ENCODE measurements around the gene ARHGAP6.

ARHGAP6 gene

DNA sequence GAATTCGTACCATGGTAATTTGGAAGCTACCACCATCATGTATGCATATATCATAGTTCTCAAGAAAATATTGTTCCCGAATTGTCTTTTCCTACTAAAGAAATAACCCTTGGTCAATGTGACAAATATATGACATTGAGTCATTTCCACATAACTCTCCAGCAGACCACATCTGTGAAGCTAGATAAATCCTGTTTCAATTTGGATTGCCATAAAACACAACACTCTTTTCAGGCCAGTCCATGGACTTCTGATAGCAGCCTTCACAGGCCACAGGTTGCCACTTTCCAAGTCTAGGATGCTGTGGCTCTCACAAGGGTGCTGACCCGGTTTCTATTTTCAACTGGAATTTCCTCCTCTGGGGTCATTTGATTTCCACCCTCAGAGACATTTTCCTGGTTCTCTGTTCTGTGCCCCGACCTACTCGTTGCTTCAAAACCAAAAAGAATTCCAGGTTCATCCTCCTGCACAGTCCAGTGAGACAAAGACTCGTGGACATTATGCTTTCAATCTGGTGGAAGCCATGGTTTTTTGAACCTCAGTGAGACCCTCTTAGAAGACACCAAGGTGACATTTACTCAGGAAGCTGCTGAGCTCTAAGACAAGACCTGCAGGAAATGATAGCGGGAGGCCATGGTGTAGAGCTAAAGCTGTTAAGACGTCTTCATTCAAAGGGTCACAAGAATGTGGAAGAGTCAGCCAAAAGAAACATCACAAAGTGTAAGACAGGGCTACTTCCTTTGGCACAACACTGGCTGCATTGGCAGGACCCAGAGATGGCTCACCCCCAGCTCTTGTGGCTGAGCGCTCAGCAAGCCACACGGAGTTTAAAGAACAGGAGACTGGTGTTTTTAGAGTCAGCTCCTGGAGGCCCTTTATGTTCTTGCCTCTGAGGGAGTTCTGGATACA lies 252.8 kb downstream of the ARHGAP6 start:
- no peaks in the 10 kb centered on the region for H3K27me3 ChIP-seq (ENCODE audit: insufficient read depth, poor library complexity, severe bottlenecking)
- no peaks in the 10 kb centered on the region for H3K9me3 ChIP-seq (ENCODE audit: severe bottlenecking)
- no peaks in the 10 kb centered on the region for H3K36me3 ChIP-seq (ENCODE audit: low read depth)
- DNase-seq (ENCODE audit: low spot score) = no peak
- no peak overlapping the region for H3K27ac ChIP-seq (ENCODE audit: poor library complexity, severe bottlenecking)
- no peak for ATAC-seq (ENCODE audit: low read depth)
- TF ChIP-seq, protein P1, sequence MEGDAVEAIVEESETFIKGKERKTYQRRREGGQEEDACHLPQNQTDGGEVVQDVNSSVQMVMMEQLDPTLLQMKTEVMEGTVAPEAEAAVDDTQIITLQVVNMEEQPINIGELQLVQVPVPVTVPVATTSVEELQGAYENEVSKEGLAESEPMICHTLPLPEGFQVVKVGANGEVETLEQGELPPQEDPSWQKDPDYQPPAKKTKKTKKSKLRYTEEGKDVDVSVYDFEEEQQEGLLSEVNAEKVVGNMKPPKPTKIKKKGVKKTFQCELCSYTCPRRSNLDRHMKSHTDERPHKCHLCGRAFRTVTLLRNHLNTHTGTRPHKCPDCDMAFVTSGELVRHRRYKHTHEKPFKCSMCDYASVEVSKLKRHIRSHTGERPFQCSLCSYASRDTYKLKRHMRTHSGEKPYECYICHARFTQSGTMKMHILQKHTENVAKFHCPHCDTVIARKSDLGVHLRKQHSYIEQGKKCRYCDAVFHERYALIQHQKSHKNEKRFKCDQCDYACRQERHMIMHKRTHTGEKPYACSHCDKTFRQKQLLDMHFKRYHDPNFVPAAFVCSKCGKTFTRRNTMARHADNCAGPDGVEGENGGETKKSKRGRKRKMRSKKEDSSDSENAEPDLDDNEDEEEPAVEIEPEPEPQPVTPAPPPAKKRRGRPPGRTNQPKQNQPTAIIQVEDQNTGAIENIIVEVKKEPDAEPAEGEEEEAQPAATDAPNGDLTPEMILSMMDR (IDR thresholded peaks at IDR 0.05; ENCODE audit: poor library complexity, severe bottlenecking) = no peak
- H3K4me3 ChIP-seq (ENCODE audit: severe bottlenecking) = no peak overlapping the region
- H3K4me1 ChIP-seq (ENCODE audit: insufficient read depth, poor library complexity, severe bottlenecking) = no peaks in the 10 kb centered on the region

- no peaks in the 10 kb centered on the region for H3K27me3 ChIP-seq (ENCODE audit: insufficient read depth, poor library complexity, severe bottlenecking)
Observed at GRCh38 chrX:11409957-11410356, 255.8 kb downstream of the ARHGAP6 start.

GRCh38 chrX:11408783-11409182 lies 256.9 kb downstream of the ARHGAP6 start:
- no peaks in the 10 kb centered on the region for H3K27me3 ChIP-seq (ENCODE audit: insufficient read depth, poor library complexity, severe bottlenecking)
- ATAC-seq (ENCODE audit: low read depth) (no peak), DNase-seq (ENCODE audit: low spot score) (no peak)
- H3K27ac ChIP-seq (ENCODE audit: poor library complexity, severe bottlenecking) = no peak overlapping the region
- H3K4me3 ChIP-seq (ENCODE audit: severe bottlenecking) = no peak overlapping the region
- H3K4me1 ChIP-seq (ENCODE audit: insufficient read depth, poor library complexity, severe bottlenecking) = no peaks in the 10 kb centered on the region
- no peaks in the 10 kb centered on the region for H3K36me3 ChIP-seq (ENCODE audit: low read depth)
- TF ChIP-seq, protein P1 (IDR thresholded peaks at IDR 0.05; ENCODE audit: poor library complexity, severe bottlenecking) = no peak
- no peaks in the 10 kb centered on the region for H3K9me3 ChIP-seq (ENCODE audit: severe bottlenecking)

More at GRCh38 chrX:11409957-11410356, 255.8 kb downstream of the ARHGAP6 start:
- no peaks in the 10 kb centered on the region for H3K36me3 ChIP-seq (ENCODE audit: low read depth)
- TF ChIP-seq, protein P1 (IDR thresholded peaks at IDR 0.05; ENCODE audit: poor library complexity, severe bottlenecking) = no peak
- no peak overlapping the region for H3K27ac ChIP-seq (ENCODE audit: poor library complexity, severe bottlenecking)
- no peaks in the 10 kb centered on the region for H3K4me1 ChIP-seq (ENCODE audit: insufficient read depth, poor library complexity, severe bottlenecking)
- no peak overlapping the region for H3K4me3 ChIP-seq (ENCODE audit: severe bottlenecking)
- DNase-seq (ENCODE audit: low spot score) (no peak), ATAC-seq (ENCODE audit: low read depth) (no peak)
- no peaks in the 10 kb centered on the region for H3K9me3 ChIP-seq (ENCODE audit: severe bottlenecking)

DNA sequence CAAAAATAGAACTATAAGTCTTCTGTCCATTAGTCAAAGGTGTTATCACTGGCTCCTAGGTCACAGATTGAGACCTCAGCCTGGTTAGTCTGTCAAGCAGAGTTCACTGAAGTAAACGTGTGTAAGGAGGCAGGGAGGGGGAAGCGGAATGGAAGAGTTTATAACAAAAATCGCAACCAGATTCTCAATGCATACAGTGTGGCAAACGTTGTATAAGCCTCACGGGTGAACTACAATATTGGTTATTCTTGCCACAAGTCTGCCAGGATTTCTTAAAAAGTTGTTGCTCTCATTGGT lies 257.7 kb downstream of the ARHGAP6 start:
- H3K36me3 ChIP-seq (ENCODE audit: low read depth) = no peaks in the 10 kb centered on the region
- ATAC-seq (ENCODE audit: low read depth) = no peak
- TF ChIP-seq, protein P1 (IDR thresholded peaks at IDR 0.05; ENCODE audit: poor library complexity, severe bottlenecking) = no peak
- H3K9me3 ChIP-seq (ENCODE audit: severe bottlenecking) = no peaks in the 10 kb centered on the region
- H3K4me3 ChIP-seq (ENCODE audit: severe bottlenecking) = no peak overlapping the region
- no peaks in the 10 kb centered on the region for H3K27me3 ChIP-seq (ENCODE audit: insufficient read depth, poor library complexity, severe bottlenecking)
- no peak for DNase-seq (ENCODE audit: low spot score)
- no peaks in the 10 kb centered on the region for H3K4me1 ChIP-seq (ENCODE audit: insufficient read depth, poor library complexity, severe bottlenecking)
- H3K27ac ChIP-seq (ENCODE audit: poor library complexity, severe bottlenecking) = no peak overlapping the region
